OCI-LY3 (cell line): Measurements from ENCODE around the gene CACNA2D1.

Experiments used
- CTCF ChIP-seq: fragments of 200-600, 300-600 bp; sonication (generic); IDR thresholded peaks from 2 replicates; pipeline ENCODE4 v1.5.1; 2014; ENCODE audit warnings: antibody characterized with exemption, low read length, low read depth
- EZH2phosphoT487 ChIP-seq: fragments of 200-600 bp; shearing (Covaris generic); IDR thresholded peaks from 2 replicates; pipeline ENCODE4 v1.6.1; 2018; ENCODE audit warnings: antibody characterized with exemption, mixed run types, low read depth

DNA sequence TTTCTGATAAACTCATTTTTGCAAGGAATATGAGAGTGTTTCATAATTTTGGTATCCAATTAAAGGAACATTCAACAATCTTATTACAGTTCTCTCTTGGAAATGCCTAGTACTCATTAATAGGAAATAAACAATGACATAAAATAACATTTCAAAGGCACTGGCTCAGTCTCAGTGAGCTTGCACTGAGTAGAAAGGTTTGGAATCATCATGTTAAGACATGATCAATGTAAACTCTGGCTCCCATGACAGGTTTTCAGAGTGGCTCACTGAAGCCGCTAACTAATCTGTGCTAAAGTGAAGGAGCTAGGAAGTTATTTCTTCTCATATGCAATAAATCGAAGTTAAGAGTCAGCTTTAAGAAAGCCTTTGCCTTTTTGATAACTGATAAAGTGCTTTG lies 470.5 kb downstream of the CACNA2D1 start:
- TF ChIP-seq CTCF (no peak), EZH2phosphoT487 (no peak)
